ENCODE results near the gene PKP1. TPM values are rescaled to one million over a fixed set of nuclear protein-coding genes. Genes with fewer than 3 reads are reported as not detected.

The PKP1 gene
- total RNA-seq, 4 donors from 2014 or later = 0.27 to 12.8 (median 4.0) TPM

- H3K4me1 ChIP-seq = peaks cover 0 to 13% (median 0%) of the 10 kb centered on the region in 3 donors
- no peak overlapping the region for H3K27ac ChIP-seq
- ATAC-seq = no peak
- TF ChIP-seq POLR2AphosphoS5 (IDR thresholded peaks at IDR 0.05) = no peak
- TF ChIP-seq EP300 (IDR thresholded peaks at IDR 0.05) = no peak
- no peak for TF ChIP-seq CTCF (IDR thresholded peaks at IDR 0.05)
- TF ChIP-seq POLR2A (IDR thresholded peaks at IDR 0.05) = no peak
- H3K4me3 ChIP-seq = no peak overlapping the region
- H3K9me3 ChIP-seq = no peaks in the 10 kb centered on the region
- H3K27me3 ChIP-seq = peaks cover 52% of the 10 kb centered on the region
- 17 to 100% methylated on average over 1 of the region's 6 CpGs for WGBS, 2 donors (ENCODE audit: low coverage in 1 of 2)
- no peaks in the 10 kb centered on the region for H3K36me3 ChIP-seq
These were observed 1.3 kb downstream of the PKP1 start for GRCh38 chr1:201284636-201285035.

- H3K27ac ChIP-seq = no peak overlapping the region
- no peak overlapping the region for H3K4me3 ChIP-seq
- H3K9me3 ChIP-seq = no peaks in the 10 kb centered on the region
- H3K36me3 ChIP-seq = no peaks in the 10 kb centered on the region
- 74 to 80% methylated on average over 5 to 6 of the region's 7 CpGs for WGBS, 2 donors (ENCODE audit: low coverage in 1 of 2)
- TF ChIP-seq EP300 (IDR thresholded peaks at IDR 0.05) = no peak
- no peak for TF ChIP-seq POLR2AphosphoS5 (IDR thresholded peaks at IDR 0.05)
- H3K4me1 ChIP-seq = peaks cover 0 to 13% (median 0%) of the 10 kb centered on the region in 3 donors
- H3K27me3 ChIP-seq = peaks cover 48% of the 10 kb centered on the region
- no peak for ATAC-seq
These were observed 2.5 kb downstream of the PKP1 start for GRCh38 chr1:201285846-201286245.

- Histone ChIP-seq H3K36me3 (no peaks in the 10 kb centered on the region), H3K9me3 (no peaks in the 10 kb centered on the region), H3K4me1 (peaks cover 0 to 13% (median 0%) of the 10 kb centered on the region in 3 donors), H3K27me3 (peaks cover 46% of the 10 kb centered on the region), H3K4me3 (no peak overlapping the region), H3K27ac (no peak overlapping the region)
- no peak for TF ChIP-seq POLR2A (IDR thresholded peaks at IDR 0.05)
- 100% methylated on average over 1 of the region's 1 CpG; no CpG with 5 or more reads in 1 of the 2 donors for WGBS, 2 donors (ENCODE audit: low coverage in 1 of 2)
- no peak for ATAC-seq
These were observed 3.1 kb downstream of the PKP1 start for GRCh38 chr1:201286445-201286844.

GRCh38 chr1:201288007-201288406, 4.7 kb downstream of the PKP1 start:
- H3K9me3 ChIP-seq = no peaks in the 10 kb centered on the region
- peaks cover 0 to 10% (median 0%) of the 10 kb centered on the region in 3 donors for H3K4me1 ChIP-seq
- WGBS, 2 donors (ENCODE audit: low coverage in 1 of 2) = 87 to 98% methylated on average over 4 to 6 of the region's 6 CpGs
- peaks cover 49% of the 10 kb centered on the region for H3K27me3 ChIP-seq
- no peak for TF ChIP-seq POLR2A (IDR thresholded peaks at IDR 0.05)
- TF ChIP-seq CTCF (IDR thresholded peaks at IDR 0.05) = no peak
- no peak for TF ChIP-seq EP300 (IDR thresholded peaks at IDR 0.05)
- TF ChIP-seq POLR2AphosphoS5 (IDR thresholded peaks at IDR 0.05) = no peak
- no peak for ATAC-seq
- H3K27ac ChIP-seq = no peak overlapping the region
- H3K36me3 ChIP-seq = no peaks in the 10 kb centered on the region
- H3K4me3 ChIP-seq = no peak overlapping the region

- Histone ChIP-seq H3K4me3 (no peak overlapping the region), H3K27me3 (peaks cover 49% of the 10 kb centered on the region), H3K27ac (no peak overlapping the region), H3K36me3 (no peaks in the 10 kb centered on the region), H3K4me1 (peaks cover 0 to 2% (median 0%) of the 10 kb centered on the region in 3 donors), H3K9me3 (no peaks in the 10 kb centered on the region)
- ATAC-seq = no peak
- TF ChIP-seq CTCF (IDR thresholded peaks at IDR 0.05) (no peak), POLR2AphosphoS5 (IDR thresholded peaks at IDR 0.05) (no peak), POLR2A (IDR thresholded peaks at IDR 0.05) (no peak), EP300 (IDR thresholded peaks at IDR 0.05) (no peak)
- WGBS, 2 donors (ENCODE audit: low coverage in 1 of 2) = 31 to 40% methylated on average over 2 to 5 of the region's 7 CpGs
These were observed 5.5 kb downstream of the PKP1 start for GRCh38 chr1:201288765-201289164.

- Histone ChIP-seq H3K27me3 (peaks cover 42% of the 10 kb centered on the region), H3K9me3 (no peaks in the 10 kb centered on the region), H3K27ac (no peak overlapping the region), H3K4me1 (no peaks in the 10 kb centered on the region), H3K4me3 (no peak overlapping the region), H3K36me3 (no peaks in the 10 kb centered on the region)
- WGBS, 2 donors (ENCODE audit: low coverage in 1 of 2) = 95 to 100% methylated on average over 5 of the region's 7 CpGs
- no peak for ATAC-seq
- no peak for TF ChIP-seq EP300 (IDR thresholded peaks at IDR 0.05)
- TF ChIP-seq POLR2A (IDR thresholded peaks at IDR 0.05) = no peak
- TF ChIP-seq POLR2AphosphoS5 (IDR thresholded peaks at IDR 0.05) = no peak
- no peak for TF ChIP-seq CTCF (IDR thresholded peaks at IDR 0.05)
These were observed 7.2 kb downstream of the PKP1 start for GRCh38 chr1:201290551-201290950.
